ENCODE data around the gene ALX4. TPM values are rescaled to one million over a fixed set of nuclear protein-coding genes. Genes with fewer than 3 reads are reported as not detected.

Gene ALX4
- total and polyA plus RNA-seq, 2 of the 8 experiments (the other 6 are each of a cell fraction or from before 2014, with no cell fraction given), result not detected

DNA sequence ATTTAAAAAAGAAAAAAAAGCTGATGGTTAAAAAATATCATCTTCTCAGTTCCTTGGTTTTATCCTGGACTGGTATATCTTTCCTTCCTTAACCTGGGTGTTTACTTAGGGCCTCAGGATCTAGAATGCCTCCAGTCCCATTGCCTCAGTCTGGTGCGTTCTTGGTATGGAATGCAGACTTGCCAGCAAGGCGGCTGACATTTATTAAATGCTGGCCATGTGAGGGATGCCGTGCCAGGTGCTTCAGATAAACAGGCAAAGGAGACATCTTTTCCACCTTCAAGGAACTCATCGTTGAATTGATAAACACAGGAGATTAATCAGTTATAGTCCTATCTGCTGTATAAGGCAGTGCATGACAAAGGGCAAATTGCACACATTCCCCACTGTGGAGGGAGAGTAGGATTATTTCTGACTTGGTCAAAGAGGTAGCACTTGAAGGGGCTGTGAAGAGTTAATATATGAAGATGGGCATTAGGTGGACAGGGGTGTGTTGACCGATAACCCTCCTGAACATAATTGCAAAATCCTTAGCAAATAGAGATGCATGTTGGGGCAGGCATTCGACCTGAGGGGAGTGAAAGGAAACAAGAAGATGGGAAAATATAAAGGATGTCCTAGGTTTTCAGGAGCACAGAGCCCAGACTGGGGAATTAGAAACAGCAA is 54.4 kb downstream of the ALX4 start:
- Histone ChIP-seq H3K18ac (ENCODE audit: extremely low read depth, low read length) (no peak overlapping the region), H2BK15ac (ENCODE audit: low read length) (no peak overlapping the region), H2BK20ac (ENCODE audit: low read length) (no peak overlapping the region), H3K9ac (replicated peaks in 1 of 4; ENCODE audit: extremely low read depth in 1 of 4, low read depth in 3 of 4, low read length in 3 of 4) (no peak overlapping the region), H2BK5ac (ENCODE audit: low read depth, low read length) (no peak overlapping the region), H3K36me3 (ENCODE audit: control insufficient read depth in 2 of 4, insufficient read depth in 4 of 4, low read length in 3 of 4) (no peaks in the 10 kb centered on the region), H3K79me1 (ENCODE audit: low read depth, low read length) (no peaks in the 10 kb centered on the region), H3K4me3 (ENCODE audit: extremely low read depth in 1 of 4, insufficient read depth in 2 of 4, low read depth in 3 of 4, low read length in 4 of 4) (no peak overlapping the region), H3K27ac (ENCODE audit: low read depth, low read length) (no peak overlapping the region), H3K14ac (ENCODE audit: insufficient read length) (no peak overlapping the region), H3K23ac (ENCODE audit: insufficient read length) (no peak overlapping the region), H4K20me1 (replicated peaks in 1 of 2; ENCODE audit: control insufficient read depth in 1 of 2, insufficient read depth in 2 of 2, low read length in 2 of 2) (no peaks in the 10 kb centered on the region), H3K4me1 (replicated peaks in 1 of 4; ENCODE audit: control insufficient read depth in 3 of 4, insufficient read depth in 4 of 4, low read length in 3 of 4) (no peaks in the 10 kb centered on the region), H3K4me2 (ENCODE audit: insufficient read depth in 1 of 2, low read depth in 2 of 2, low read length in 2 of 2) (no peak overlapping the region), H4K8ac (ENCODE audit: extremely low read depth, insufficient read depth, low read length) (no peak overlapping the region), H3K79me2 (ENCODE audit: control insufficient read depth in 1 of 2, insufficient read depth in 2 of 2, low read length in 2 of 2) (no peaks in the 10 kb centered on the region), H4K91ac (replicated peaks; ENCODE audit: insufficient read length, low read length) (no peak overlapping the region), H2BK120ac (replicated peaks; ENCODE audit: low read depth, low read length) (no peak overlapping the region), H2AK5ac (ENCODE audit: low read depth, low read length) (no peak overlapping the region), H3K4ac (replicated peaks; ENCODE audit: insufficient read length, low read depth, low read length) (no peak overlapping the region), H2AFZ (ENCODE audit: low read length) (no peak overlapping the region), H3K23me2 (ENCODE audit: low read depth, low read length) (no peaks in the 10 kb centered on the region; the same call in 1 of the 2 replicates), H3K56ac (replicated peaks; ENCODE audit: insufficient read length, low read depth, low read length) (no peak overlapping the region), H3K27me3 (replicated peaks in 1 of 4; ENCODE audit: control insufficient read depth in 3 of 4, extremely low read depth in 1 of 4, insufficient read depth in 3 of 4, low read length in 3 of 4) (no peaks in the 10 kb centered on the region), H4K5ac (ENCODE audit: insufficient read length, low read depth, low read length) (no peak overlapping the region), H3K9me3 (ENCODE audit: insufficient read depth in 2 of 2, low read depth in 1 of 2, low read length in 1 of 2) (peaks cover 4 to 14% of the 10 kb centered on the region in 2 experiments; a peak in 3 of 4 replicates), H2BK12ac (ENCODE audit: low read depth, low read length) (no peak overlapping the region)
- TF ChIP-seq CBX5 (IDR thresholded peaks at IDR 0.05; ENCODE audit: low read depth, low read length), result no peak
- DNase-seq (ENCODE audit: low read depth in 1 of 2, low spot score in 2 of 2), result peak in 1 of 2 experiments; percentile 22
- POLR2A ChIA-PET (ENCODE audit: partially characterized antibody), result no interaction called here
- no peak for FAIRE-seq
- CTCF ChIA-PET (ENCODE audit: partially characterized antibody), result interaction anchor here (0.6 kb wide), 1 partner anchor 23 kb away, joined by 4 read pairs; no protein-coding TSS in a partner anchor
- 91% methylated on average over 6 of the region's 6 CpGs; no CpG with 5 or more reads in 1 of the 2 experiments for WGBS, 2 experiments (ENCODE audit: extremely low coverage in 1 of 2, insufficient coverage in 1 of 2, insufficient read length in 1 of 2, insufficient replicate concordance in 2 of 2, low coverage in 1 of 2, low lambda C conversion rate in 2 of 2, missing lambda C conversion rate in 1 of 2)
